ENCODE data around the gene VPS37B.

The VPS37B gene

DNA sequence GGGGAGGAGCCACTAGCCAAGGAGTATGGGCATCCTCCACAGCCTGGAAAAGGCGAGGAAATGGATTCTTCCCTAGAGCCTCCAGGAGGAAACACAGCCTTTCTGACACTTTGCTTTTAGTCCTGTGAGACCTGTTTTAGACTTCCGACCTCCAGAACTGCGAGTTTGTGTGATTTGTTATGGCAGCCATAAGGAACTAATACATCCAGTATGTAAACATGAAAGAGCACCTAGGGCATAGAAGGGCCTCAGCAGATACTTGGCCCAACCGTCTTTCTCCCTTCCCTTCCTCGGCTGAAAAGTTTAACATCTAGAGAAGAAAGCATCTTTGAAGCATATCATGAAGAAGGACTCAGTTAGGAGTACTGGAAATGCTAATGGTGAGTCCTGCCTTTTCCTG is 57.1 kb downstream of the VPS37B start:
- no peak for DNase-seq (ENCODE audit: low read depth)

DNA sequence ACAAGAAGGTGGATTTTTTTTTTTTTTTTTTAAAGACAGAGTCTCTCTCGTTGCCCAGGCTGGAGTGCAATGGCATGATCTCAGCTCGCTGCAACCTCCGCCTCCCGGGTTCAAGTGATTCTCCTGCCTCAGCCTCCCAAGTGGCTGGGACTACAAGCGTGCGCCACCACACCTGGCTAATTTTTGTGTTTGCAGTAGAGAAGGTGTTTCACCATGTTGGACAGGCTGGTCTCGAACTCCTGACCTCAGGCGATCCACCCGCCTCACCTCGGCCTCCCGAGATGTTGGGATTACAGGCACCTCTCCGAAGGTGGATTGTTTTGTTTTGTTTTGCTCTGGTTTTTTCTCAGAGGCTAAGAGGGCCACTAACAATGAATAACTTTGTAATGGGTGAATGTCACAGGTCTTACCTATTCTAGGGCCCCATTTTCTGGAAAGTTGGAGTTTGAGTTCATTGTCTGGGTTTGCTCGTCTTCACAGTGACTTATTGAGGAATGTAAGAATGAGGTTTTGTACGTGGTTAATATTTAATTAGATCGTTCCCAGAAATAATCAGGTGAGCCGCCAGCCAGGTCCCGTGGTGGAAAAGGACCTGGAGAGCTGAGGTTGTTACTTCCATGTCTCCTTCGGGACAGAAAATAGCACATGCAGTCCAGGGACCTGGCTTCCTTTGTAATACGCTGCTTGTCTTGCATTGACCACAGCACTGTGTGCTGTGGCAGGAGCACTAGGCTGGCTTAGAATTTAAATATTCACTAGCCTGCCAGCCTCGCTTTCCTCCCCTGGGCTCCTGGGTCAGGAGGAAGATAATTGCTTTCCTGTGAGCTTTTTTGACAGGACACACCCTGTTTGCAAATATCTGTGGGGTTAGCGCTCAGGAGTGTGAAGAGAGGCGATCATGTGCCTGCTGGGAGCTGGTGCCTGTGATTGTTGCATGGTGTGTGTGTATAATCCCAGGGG is 58.3 kb downstream of the VPS37B start:
- DNase-seq (ENCODE audit: low read depth), result no peak

DNA sequence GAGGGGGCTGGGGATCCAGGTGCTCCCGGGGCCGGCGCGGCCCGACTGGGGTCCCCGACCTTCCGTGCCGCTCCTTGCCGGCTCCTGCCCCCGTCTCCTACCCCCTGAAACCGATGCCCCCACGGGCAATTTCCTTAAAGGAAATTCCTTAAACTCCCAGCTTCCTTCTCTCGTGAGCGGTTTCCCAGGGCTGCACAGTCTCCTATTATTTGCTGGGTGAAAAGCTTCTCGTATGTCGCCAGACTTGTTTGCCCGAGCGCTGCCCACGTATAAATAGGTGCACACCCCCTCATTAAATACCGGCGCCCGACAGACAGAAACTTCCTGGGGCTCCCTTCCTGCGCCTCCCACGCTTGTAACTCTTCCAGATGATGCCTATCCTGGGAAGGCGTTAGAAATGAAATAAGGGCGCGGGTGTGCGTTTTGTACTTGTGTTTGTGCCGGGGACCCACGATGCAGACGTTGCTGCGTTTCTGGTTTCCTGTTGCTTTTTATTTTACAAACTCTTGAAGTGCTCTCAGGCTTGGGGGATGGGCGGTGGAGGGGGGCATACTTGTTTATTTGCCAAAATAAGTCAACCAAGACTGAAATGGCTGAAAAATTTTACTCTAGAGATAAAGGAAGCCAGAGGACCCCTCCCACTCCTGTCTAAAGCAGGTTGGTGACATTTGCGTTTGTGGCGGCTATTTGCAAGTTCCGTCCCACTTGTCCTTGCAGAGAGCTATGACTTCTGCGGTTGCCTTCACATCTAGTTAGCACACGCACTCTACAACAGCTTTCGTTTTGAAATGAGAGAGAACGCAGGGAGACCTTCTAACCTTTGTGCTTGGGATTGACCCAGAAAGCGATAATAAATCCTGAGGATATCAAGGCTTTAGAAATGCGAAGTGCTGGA is 59.6 kb downstream of the VPS37B start:
- DNase-seq (ENCODE audit: low read depth), result peak; percentile 26

DNA sequence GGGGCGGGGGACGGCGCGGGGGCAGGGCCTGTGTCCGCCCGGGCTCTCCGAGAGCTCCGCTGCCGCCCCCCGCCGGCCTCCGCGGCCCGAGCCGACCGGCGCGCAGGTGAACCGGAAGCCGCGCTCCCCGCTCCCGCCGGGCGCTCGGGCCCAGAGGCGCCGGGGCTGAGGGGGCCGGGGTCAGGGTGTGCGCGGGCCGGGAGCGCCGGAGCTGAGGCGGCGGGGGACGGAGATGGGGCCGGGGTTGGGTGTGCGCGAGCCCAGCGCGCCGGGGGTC is 60.2 kb downstream of the VPS37B start:
- no peak for DNase-seq (ENCODE audit: low read depth)

DNA sequence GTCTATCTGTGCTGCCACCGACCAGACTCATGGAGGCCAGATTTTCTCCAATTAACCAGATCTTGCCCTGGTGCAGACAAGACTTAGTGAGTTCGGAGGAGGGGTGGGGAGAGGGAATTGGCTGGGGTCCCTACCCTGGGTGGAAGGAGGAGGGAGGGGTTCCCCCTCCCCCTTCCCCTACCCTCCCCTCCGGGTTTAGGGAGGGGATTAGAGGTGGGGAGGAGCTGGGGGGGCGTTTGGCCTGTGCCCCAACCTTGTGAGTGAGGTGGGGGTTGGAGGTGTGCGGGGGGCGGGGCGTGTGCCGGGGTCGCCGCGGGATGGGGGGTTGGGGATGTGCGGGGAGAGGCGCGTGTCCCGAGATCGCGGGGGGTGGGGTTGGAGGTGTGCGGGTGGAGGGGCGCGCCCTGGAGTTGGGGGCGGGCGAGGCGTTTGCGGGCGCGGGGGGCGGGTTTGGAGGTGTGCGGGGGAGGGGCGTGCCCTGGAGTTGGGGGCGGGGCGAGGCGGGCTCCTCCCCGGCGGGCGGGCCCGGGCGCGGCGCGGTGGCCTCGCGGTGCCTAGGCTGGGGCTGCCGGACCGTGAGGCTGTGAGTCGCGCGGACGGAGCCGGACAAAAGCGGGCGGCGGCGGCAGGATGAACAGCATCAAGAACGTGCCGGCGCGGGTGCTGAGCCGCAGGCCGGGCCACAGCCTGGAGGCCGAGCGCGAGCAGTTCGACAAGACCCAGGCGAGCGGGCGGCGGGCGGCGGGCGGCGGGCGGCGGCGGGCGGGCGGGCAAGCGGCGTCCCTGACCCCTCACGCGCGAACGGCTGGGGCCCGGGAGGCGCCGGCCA is 60.8 kb downstream of the VPS37B start, which contains the start of gene HIP1R:
Gene HIP1R (plus strand): TSS at position 537 of the 829 bp plus-strand sequence. CDS start 94 bp downstream, at position 631.
- DNase-seq (ENCODE audit: low read depth), result peak; percentile 45

DNA sequence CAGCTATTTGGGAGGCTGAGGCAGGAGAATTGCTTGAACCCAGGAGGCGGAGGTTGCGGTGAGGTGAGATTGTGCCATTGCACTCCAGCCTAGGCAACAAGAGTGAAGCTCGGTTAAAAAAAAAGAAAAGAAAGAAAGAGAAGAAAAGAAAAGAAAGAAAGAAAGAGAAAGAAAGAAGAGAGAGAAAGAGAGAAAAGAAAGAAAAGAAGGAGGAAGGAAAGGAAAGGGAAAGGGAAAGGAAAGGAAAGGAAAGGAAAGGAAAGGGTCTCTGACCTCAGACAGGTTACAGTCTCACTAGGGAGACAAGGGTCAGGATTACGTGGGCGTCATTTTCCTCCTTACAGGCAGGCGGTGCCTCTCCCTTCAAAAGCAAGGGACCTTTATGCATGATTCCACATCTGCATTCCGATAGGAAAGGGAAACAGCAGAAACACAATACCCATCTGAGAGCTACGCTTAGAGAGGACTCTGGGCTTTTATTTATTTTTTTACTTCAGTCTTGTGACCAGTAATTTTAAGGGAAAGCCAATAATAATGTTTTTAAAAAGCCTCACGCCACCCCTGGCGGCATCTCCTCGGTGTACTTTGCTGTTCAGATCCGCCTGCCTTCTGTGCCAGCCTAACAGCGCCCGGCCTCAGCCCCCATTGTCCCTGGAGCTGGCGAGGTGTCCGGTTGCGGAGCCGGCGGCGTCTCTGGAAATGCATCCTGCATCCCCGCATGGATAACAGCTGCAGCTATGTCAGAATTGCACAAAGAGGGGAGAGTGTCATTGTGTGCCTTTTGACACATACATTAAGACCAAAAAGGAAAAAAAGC is 61.6 kb downstream of the VPS37B start:
- DNase-seq (ENCODE audit: low read depth), result no peak

DNA sequence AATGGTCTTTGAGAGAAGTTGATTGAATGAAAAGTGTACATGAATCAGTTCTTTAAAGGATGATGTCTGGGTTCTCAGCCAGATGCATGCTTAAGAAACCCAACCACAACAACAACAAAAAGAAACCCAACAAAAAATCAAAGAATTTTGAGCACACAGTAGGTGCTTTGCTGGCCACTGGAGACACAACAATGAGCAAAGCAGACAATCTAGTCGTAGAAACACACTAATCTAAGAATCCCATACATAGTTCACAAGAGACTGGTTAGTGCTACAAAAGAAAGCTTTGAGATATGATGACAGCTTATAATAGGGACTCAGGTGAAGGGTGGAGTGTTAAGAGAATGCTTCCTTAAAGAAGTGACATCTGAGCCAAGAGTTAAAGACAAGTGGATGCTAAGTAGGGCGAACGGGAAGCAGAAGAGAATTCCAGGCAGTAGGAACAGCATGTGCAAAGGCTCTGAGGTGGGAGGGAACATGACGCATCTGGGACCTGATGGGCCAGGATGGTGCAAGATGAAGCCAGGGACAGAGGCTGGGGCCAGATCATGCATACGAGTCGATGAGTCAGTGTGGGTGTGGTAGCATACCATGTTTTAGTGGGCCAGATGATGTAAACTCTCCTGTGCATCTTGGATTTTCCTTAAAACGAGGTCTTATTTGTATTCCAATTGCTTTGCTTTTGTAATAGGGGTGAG is 65.3 kb downstream of the VPS37B start:
- DNase-seq (ENCODE audit: low read depth), result no peak

DNA sequence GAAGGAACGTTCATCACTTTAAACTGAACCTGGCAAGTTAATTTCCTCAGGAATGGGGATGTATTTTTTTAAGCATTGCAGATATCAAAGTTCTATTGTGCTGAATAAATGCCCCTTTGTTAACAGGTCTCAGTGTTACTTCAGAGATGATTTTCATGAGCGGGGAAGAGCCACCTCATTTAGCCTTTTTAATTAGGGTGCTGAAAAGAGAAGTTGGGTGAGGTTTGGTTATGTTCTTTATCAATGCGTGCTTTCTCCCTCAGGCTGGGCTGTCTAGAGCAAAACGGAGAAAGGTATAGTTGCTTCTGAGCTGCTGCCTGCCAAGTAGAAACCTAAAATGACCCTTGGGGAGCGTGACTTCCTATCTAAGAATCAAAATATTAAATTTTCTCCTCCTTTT is 68.7 kb downstream of the VPS37B start:
- DNase-seq (ENCODE audit: low read depth), result no peak

DNA sequence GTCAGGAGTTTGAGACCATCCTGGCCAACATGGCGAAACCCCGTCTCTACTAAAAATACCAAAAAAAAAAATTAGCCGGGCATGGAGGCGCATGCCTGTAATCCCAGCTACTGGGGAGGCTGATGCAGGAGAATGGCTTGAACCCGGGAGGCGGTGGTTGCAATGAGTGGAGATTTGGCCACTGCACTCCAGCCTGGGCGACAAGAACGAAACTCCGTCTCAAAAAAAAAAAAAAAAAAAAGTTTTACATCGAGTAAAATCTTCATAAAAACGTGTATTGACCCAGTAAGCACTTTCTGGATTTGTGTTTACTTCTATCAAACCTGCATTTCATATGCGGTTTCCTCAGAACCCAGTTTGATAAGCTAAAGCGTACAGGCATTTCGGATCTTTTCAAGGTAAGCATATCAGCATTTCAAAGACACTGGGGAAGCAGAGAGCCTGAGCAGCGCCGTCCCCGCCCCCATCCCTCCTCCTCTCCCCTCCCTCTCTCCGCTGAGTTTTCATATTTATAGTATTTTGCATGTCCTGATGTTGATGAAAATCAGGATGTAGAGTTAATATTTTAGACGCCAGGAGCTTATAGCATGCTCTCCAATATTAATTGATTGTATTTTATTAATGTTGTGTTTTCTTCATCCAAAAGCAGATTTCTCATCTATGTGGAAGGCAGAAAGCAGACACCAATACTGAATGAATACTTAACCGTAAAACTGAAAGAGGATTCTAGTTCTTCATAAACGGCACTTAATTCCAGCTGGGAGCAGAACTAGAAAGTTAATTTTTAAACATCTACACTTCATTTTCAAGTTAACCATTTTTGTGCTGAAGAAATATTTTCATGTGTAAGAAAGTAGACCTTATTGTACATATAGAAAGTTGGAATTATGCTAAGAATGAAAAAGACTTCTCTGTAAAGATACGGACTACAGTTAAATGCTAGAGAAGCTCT is 69.9 kb downstream of the VPS37B start:
- DNase-seq (ENCODE audit: low read depth), result no peak

DNA sequence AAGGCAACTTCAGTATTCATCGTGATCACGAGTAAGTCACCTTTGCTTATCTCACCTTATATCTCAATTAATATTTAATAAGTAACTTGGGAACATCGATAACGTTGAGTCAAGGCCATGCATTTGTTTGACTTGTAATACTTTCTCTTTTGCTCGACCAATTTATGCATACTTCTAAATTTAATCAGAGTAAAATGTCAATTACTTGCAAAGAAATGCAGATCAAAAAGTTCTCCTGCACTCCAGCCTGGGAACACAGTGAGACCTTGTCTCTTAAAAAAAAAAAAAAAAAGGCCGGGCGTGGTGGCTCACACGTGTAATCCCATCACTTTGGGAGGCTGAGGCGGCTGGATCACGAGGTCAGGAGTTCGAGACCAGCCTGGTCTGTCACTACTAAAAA is 72.5 kb downstream of the VPS37B start:
- no peak for DNase-seq (ENCODE audit: low read depth)

DNA sequence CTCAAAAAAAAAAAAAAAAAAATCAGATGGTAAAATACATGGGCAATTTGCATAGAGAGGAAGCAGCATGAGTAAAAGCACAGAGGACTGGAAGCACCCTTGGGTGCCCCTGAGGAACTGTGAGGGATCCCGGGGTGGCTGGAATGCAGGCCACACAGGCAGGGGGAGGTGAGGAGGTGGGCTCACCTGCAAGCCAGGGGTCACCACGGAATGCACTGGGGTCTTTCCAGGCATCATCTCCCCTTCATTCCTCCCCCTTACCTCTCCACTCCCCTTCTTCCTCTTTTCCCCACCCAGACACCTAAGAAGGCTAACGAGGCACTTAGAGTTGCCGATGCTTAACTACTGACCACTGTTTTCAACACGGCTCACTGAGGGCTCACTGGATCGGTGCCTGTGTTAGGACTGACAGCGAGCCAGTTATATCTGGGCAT is 75.1 kb downstream of the VPS37B start:
- DNase-seq (ENCODE audit: low read depth), result no peak

DNA sequence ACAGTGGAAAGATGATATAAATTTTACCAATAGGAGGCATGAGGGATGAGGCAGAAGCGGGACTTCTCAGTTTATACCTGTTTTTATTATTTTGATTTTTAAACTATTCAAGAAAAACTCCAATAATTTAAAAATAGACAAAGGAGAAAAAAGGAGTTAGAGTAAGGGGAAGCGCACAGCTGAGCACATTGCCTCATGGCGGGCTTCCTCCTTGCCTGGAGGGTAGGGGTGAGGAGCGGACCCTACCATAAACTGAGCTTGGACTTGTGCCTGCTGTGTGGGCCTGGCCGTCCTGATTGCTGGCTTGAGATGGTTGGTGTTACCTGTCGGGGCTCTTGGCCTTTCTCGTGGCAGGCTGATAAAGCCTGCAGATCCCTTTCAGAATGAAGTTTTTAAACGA is 75.8 kb downstream of the VPS37B start:
- DNase-seq (ENCODE audit: low read depth), result no peak

DNA sequence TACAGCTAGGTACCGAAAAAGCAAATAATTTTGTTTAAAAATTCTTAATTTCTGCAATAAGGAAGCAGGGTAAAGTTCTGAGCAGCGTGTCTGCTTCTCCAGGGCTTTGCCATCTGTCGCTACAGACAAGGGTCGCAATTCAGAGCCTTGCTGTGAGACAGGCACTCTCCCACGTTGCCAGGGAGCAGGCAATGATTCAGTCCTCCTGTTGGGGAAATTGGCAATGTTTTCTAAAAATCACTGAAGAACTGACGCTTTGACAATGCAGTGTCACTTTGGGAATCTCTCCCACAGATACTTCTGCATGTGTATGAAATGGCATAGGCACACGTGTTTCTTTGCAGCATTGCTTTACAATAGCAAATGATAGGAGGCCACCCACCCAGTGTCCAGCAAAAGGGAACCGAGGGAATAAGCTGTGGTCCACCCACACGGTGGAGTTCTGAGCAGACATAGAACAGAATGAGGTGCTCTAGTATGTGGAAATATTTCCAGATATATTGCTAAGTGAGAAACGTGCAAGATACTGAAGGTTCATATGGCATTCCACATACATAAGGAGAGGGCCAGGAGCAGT is 76.6 kb downstream of the VPS37B start:
- no peak for DNase-seq (ENCODE audit: low read depth)

Measured in activated T-cell treated with anti-CD3 and anti-CD28 coated beads for 24 hours (primary cell).